Measurements from ENCODE around the gene USP3. TPM values are rescaled to one million over a fixed set of nuclear protein-coding genes. Genes with fewer than 3 reads are reported as not detected.
A peak's percentile ranks its signal among the peaks of the same experiment; 100 is the strongest.

USP3 gene
- total RNA-seq, 6 experiments from 2014 or later = 21.9 to 33.8 (median 24.8) TPM

GRCh38 chr15:63502843-63503738 is 1.3 kb upstream of the USP3 start:
- DNase-seq (peak; percentile 94 to 97 (median 96)), ATAC-seq (peak; percentile 59 to 76 (median 66))
- intact Hi-C loops (cut with DNase I) = no loop called here
- Histone ChIP-seq H3K36me3 (no peaks in the 10 kb centered on the region), H3K9me3 (peaks cover 0 to 2% (median 0%) of the 10 kb centered on the region in 4 donors), H3K27me3 (no peaks in the 10 kb centered on the region), H3K4me3 (peak overlapping the region; percentile 60 to 80 (median 79)), H3K27ac (peak overlapping the region; percentile 96 to 100 (median 98)), H3K4me1 (peaks cover 3 to 61% (median 29%) of the 10 kb centered on the region in 4 donors)
- 4% methylated on average over 33 of the region's 34 CpGs for WGBS (ENCODE audit: insufficient coverage, low coverage, low lambda C conversion rate, missing lambda C conversion rate)
- TF ChIP-seq, protein P1, sequence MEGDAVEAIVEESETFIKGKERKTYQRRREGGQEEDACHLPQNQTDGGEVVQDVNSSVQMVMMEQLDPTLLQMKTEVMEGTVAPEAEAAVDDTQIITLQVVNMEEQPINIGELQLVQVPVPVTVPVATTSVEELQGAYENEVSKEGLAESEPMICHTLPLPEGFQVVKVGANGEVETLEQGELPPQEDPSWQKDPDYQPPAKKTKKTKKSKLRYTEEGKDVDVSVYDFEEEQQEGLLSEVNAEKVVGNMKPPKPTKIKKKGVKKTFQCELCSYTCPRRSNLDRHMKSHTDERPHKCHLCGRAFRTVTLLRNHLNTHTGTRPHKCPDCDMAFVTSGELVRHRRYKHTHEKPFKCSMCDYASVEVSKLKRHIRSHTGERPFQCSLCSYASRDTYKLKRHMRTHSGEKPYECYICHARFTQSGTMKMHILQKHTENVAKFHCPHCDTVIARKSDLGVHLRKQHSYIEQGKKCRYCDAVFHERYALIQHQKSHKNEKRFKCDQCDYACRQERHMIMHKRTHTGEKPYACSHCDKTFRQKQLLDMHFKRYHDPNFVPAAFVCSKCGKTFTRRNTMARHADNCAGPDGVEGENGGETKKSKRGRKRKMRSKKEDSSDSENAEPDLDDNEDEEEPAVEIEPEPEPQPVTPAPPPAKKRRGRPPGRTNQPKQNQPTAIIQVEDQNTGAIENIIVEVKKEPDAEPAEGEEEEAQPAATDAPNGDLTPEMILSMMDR (IDR thresholded peaks at IDR 0.05) = no peak
- TF ChIP-seq POLR2A (IDR thresholded peaks at IDR 0.05) = no peak

DNA sequence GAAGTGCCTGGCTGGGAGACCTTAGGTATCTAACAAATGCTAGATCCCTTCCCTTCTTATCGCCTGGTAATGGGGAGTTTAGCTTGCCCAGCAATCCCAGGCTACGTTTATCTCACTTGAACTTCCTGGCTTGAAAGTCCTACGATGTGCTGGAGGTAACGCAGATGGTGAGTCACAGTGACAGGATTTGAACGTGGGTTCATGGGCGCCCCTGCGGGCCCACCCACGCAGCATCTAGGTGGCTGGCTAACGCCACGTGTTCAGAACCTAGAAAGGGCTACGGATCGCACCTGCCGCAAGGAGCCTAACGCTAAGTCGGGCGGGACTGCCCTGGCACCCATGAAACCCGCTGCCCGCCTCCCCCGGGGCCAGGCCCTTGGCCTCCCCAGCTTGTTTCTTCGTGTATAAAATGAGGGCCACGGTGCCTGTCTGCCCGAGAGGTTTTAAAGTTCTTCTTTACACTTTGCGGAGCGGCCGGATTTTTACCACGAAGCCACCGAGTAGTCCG is 600 bp upstream of the USP3 start:
- peaks cover 0 to 2% (median 0%) of the 10 kb centered on the region in 4 donors for H3K9me3 ChIP-seq
- TF ChIP-seq, protein P1 (IDR thresholded peaks at IDR 0.05) = no peak
- peak; percentile 62 for TF ChIP-seq POLR2A (IDR thresholded peaks at IDR 0.05)
- intact Hi-C loops (cut with DNase I) = no loop called here
- peak overlapping the region; percentile 60 to 80 (median 79) for H3K4me3 ChIP-seq
- H3K27ac ChIP-seq = peak overlapping the region; percentile 96 to 100 (median 98)
- peaks cover 3 to 66% (median 27%) of the 10 kb centered on the region in 4 donors for H3K4me1 ChIP-seq
- H3K27me3 ChIP-seq = no peaks in the 10 kb centered on the region
- no peaks in the 10 kb centered on the region for H3K36me3 ChIP-seq
- WGBS (ENCODE audit: insufficient coverage, low coverage, low lambda C conversion rate, missing lambda C conversion rate) = 0% methylated on average over 8 of the region's 28 CpGs
- peak; percentile 33 to 51 (median 42) for ATAC-seq
- DNase-seq = peak; percentile 77 to 85 (median 80)

DNA sequence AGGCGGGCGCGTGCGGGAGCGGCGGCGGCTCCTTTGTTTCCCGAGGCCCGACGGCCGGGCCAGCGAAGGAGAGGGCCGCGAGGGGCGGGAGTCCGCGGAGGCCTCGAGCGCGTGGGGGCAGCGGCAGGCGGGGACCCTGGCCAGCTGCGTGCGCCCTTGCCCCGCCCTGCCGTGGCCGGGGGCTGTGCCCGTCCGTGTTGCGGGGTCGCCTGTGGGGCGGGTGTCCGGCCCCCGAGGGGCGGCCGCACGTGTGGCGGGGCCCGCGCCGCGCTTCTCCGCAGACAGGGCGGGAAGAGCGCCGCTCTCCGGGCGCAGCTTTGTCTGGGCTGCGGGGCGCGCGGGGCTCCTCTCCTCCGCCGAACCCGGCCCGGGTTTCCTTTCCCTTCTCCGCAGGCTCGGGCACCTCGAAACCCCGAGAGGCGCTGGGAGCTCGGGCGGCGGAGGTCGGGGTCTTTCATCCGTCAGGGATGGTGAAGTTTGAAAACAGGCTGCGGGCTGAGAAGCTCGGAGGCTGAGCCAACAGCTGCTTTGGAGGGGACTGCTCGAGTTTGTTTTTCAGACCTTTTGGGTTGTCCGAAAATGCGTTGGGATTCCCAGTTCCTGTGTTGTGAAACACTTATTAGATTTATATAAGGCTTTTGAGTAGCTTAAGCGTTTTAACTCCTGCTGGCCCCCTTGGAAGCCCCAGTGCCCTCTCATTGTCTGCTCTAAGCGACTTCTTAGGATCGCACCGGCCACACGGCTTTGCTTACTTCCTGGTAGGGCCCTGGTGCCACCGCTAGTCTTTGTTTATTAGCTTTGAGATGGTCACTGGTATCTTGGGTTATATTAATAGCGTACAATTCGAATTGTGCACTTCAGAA is 817 bp downstream of the USP3 start:
- H3K4me3 ChIP-seq = peak overlapping the region; percentile 69 to 80 (median 79)
- H3K9me3 ChIP-seq = peaks cover 0 to 2% (median 0%) of the 10 kb centered on the region in 4 donors
- WGBS (ENCODE audit: insufficient coverage, low coverage, low lambda C conversion rate, missing lambda C conversion rate) = 1% methylated on average over 13 of the region's 79 CpGs
- TF ChIP-seq, protein P1 (IDR thresholded peaks at IDR 0.05) = peak; percentile 6 to 37 (median 18)
- peak; percentile 34 for TF ChIP-seq POLR2A (IDR thresholded peaks at IDR 0.05)
- DNase-seq = peak; percentile 73 to 76 (median 75)
- H3K27ac ChIP-seq = peak overlapping the region; percentile 96 to 100 (median 98)
- H3K27me3 ChIP-seq = no peaks in the 10 kb centered on the region
- intact Hi-C loops (cut with DNase I) = no loop called here
- peak in 3 of 4 donors; percentile 0 to 7 (median 6) for ATAC-seq
- peaks cover 3 to 70% (median 24%) of the 10 kb centered on the region in 4 donors for H3K4me1 ChIP-seq
- no peaks in the 10 kb centered on the region for H3K36me3 ChIP-seq

GRCh38 chr15:63505842-63506222 is 1.4 kb downstream of the USP3 start:
- WGBS (ENCODE audit: insufficient coverage, low coverage, low lambda C conversion rate, missing lambda C conversion rate) = 3% methylated on average over 8 of the region's 8 CpGs
- peak overlapping the region; percentile 96 to 100 (median 98) for H3K27ac ChIP-seq
- intact Hi-C loops (cut with DNase I) = no loop called here
- ATAC-seq (no peak), DNase-seq (no peak)
- no peaks in the 10 kb centered on the region for H3K27me3 ChIP-seq
- TF ChIP-seq, protein P1 (IDR thresholded peaks at IDR 0.05) = peak in 2 of 4 donors; percentile 0 to 3
- TF ChIP-seq POLR2A (IDR thresholded peaks at IDR 0.05) = no peak
- peak overlapping the region; percentile 69 to 80 (median 79) for H3K4me3 ChIP-seq
- H3K36me3 ChIP-seq = no peaks in the 10 kb centered on the region
- peaks cover 3 to 70% (median 23%) of the 10 kb centered on the region in 4 donors for H3K4me1 ChIP-seq
- H3K9me3 ChIP-seq = peaks cover 0 to 2% (median 0%) of the 10 kb centered on the region in 4 donors
